Keratinocyte (primary cell): Measurements from ENCODE around the gene AFF4.

Source experiments
- EZH2 ChIP-seq: IDR thresholded peaks from one replicate; pipeline ENCODE4 v1.6.1; 2012; ENCODE audit warnings: inconsistent platforms, mild to moderate bottlenecking, low read length, moderate library complexity
- TF ChIP-seq, protein P1 (sequence below), 3 experiments: IDR thresholded peaks in 1 of 3; conservative IDR thresholded peaks in 1 of 3; optimal IDR thresholded peaks in 1 of 3; 2 replicates in 2 of 3; 3 replicates in 1 of 3; pipeline versions ENCODE3 to v1.5.1; 2011; ENCODE audit warnings: low read length in 3 of 3, mild to moderate bottlenecking in 3 of 3, moderate library complexity in 2 of 3, control low read depth in 1 of 3, inconsistent platforms in 1 of 3; ENCODE audit not compliant: insufficient read depth in 2 of 3; ENCODE audit errors: extremely low read depth in 1 of 3

DNA sequence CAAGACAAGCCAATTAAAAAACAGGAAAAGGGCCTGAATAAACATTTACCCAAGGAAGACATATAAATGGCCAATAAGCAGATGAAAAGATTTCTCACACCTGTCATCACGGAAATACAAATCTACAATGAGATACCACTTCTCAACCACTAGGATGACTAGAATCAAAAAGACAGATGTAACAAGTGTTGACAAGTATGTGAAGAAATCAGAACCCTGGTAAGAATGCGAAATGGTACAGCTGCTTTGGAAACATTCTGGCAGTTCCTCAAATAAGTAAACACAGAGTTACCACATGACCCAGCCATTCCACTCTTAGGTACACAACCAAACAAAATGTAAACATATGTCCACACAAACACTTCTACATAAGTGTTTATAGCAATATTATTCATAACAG lies 57.5 kb downstream of the AFF4 start:
- TF ChIP-seq, protein P1, sequence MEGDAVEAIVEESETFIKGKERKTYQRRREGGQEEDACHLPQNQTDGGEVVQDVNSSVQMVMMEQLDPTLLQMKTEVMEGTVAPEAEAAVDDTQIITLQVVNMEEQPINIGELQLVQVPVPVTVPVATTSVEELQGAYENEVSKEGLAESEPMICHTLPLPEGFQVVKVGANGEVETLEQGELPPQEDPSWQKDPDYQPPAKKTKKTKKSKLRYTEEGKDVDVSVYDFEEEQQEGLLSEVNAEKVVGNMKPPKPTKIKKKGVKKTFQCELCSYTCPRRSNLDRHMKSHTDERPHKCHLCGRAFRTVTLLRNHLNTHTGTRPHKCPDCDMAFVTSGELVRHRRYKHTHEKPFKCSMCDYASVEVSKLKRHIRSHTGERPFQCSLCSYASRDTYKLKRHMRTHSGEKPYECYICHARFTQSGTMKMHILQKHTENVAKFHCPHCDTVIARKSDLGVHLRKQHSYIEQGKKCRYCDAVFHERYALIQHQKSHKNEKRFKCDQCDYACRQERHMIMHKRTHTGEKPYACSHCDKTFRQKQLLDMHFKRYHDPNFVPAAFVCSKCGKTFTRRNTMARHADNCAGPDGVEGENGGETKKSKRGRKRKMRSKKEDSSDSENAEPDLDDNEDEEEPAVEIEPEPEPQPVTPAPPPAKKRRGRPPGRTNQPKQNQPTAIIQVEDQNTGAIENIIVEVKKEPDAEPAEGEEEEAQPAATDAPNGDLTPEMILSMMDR (optimal IDR thresholded peaks at IDR 0.05 in 1 of 3, IDR thresholded peaks at IDR 0.05 in 1 of 3, conservative IDR thresholded peaks at IDR 0.05 in 1 of 3; ENCODE audit: extremely low read depth in 1 of 3, insufficient read depth in 2 of 3, low read length in 3 of 3) = peak in 2 of 3 experiments; percentile 14 to 25
- TF ChIP-seq EZH2 = no peak
